ENCODE results near the gene SCFD2. TPM values are rescaled to one million over a fixed set of nuclear protein-coding genes. Genes with fewer than 3 reads are reported as not detected.

Gene SCFD2
- total RNA-seq, 4 donors from 2014 or later, result 13.1 to 27.4 (median 19.8) TPM

GRCh38 chr4:52932591-52933470 is 433.0 kb downstream of the SCFD2 start:
- no peak for TF ChIP-seq CTCF (IDR thresholded peaks at IDR 0.05; ENCODE audit: low read depth)

- TF ChIP-seq CTCF (IDR thresholded peaks at IDR 0.05; ENCODE audit: low read depth), result no peak
Observed at GRCh38 chr4:52931243-52931642, 434.6 kb downstream of the SCFD2 start.

GRCh38 chr4:52926196-52926974 is 439.5 kb downstream of the SCFD2 start:
- no peak for TF ChIP-seq CTCF (IDR thresholded peaks at IDR 0.05; ENCODE audit: low read depth)

DNA sequence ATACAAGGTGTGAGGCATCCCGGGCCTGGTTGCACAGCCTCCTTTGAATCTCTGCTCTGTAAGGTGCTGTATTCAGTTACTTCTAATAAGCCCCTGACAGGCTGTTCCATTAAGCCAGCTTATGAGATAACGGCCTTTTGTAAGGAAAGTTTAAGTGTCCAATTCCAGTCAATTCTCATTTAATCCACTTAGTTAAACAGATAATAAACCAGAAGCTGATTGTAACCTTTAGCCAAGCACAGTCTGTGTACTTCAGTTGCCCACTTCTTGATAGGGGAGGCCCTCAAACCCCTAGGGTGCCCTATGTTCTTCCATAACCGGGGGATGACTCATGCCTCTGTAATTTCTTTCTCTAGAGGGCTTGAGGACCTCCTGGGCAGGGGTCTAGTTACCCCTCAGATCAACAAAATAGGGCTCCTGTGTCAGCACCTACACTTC is 440.3 kb downstream of the SCFD2 start:
- TF ChIP-seq CTCF (IDR thresholded peaks at IDR 0.05; ENCODE audit: low read depth), result no peak

GRCh38 chr4:52919461-52919860 is 446.4 kb downstream of the SCFD2 start:
- TF ChIP-seq CTCF (IDR thresholded peaks at IDR 0.05; ENCODE audit: low read depth), result no peak

DNA sequence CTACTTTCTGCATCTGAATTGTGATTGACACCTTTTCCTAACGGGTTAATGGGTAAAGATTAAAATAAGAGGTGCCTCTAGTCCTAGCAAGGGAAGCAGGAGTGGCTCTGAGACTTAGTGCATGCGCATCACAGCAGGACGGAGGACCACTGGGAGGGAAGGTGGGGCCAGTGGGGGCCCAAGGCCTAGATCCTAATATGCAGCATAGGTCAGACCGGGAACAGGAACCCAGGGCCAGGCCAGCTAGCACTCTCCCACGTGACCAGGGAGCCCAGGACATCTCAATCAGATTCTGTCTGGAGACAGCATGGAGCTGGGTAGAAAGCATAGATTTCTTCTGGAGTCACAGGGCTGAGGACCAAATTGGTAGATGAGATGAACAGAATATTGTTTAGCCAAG is 448.0 kb downstream of the SCFD2 start:
- no peak for TF ChIP-seq CTCF (IDR thresholded peaks at IDR 0.05; ENCODE audit: low read depth)

DNA sequence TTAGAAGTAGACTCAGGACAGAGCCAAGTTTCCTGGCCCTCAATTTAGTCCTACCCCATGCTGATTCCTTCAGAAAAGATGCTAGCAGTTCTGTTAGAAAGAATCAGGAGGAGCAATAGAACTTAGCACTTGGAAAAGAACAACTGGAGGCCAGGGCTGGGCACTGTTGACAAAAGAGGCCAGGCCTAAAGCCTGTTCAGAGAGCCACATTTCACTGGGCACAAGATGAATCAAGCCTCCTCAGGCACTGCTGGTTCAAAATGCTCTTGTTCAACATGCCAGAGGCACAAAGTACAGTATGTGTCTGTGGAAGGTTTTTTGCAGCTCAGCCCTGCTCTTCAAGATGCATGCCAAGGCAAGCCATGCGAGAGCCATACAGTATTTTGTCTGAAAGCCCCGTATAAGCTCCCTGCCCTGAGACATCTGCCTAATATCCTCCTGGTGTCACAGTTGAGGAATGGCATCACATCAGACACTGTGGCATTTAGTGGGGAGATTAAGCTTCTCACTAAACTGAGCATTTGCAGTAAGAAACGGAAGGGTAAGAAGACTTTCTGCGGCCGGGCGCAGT is 450.0 kb downstream of the SCFD2 start:
- no peak for TF ChIP-seq CTCF (IDR thresholded peaks at IDR 0.05; ENCODE audit: low read depth)

Measured in subcutaneous adipose tissue (tissue), 4 donors.